ENCODE results near the gene BCL6. TPM values are rescaled to one million over a fixed set of nuclear protein-coding genes. Genes with fewer than 3 reads are reported as not detected.

The BCL6 gene
- total RNA-seq, 2 experiments from 2014 or later, result 65.6 to 256 TPM

GRCh38 chr3:187763850-187764648 lies 18.8 kb upstream of the BCL6 start:
- TF ChIP-seq EZH2phosphoT487 (IDR thresholded peaks at IDR 0.05; ENCODE audit: borderline replicate concordance, low read depth, low read length), result no peak
- Histone ChIP-seq H3K36me3 (ENCODE audit: insufficient read depth, low read length) (no peaks in the 10 kb centered on the region), H3K4me2 (ENCODE audit: low read length) (no peak overlapping the region), H3K4me3 (ENCODE audit: low read depth, low read length, poor library complexity, severe bottlenecking) (no peak overlapping the region), H4K20me1 (ENCODE audit: insufficient read depth, low read length) (no peaks in the 10 kb centered on the region), H3K9me2 (ENCODE audit: insufficient read depth, low read length) (no peaks in the 10 kb centered on the region), H2AFZ (ENCODE audit: low read length) (no peak overlapping the region), H3K27ac (ENCODE audit: low read depth, low read length, poor library complexity, severe bottlenecking) (no peak overlapping the region), H3K4me1 (ENCODE audit: insufficient read depth, low read length, poor library complexity, severe bottlenecking) (no peaks in the 10 kb centered on the region), H3K79me2 (ENCODE audit: insufficient read depth, low read depth, low read length) (no peaks in the 10 kb centered on the region), H3K9me3 (ENCODE audit: low read length) (no peaks in the 10 kb centered on the region)
- intact Hi-C loops (cut with micrococcal nuclease; ENCODE audit: unreplicated experiment), result no loop called here
- ChIA-PET CTCF (ENCODE audit: unreplicated experiment) (no interaction called here), POLR2A (interaction anchor here (0.6 to 2.5 kb wide), 4 partner anchors 8 to 835 kb away, joined by 3 to 10 read pairs (median 3); no protein-coding TSS in a partner anchor)
- DNase-seq (ENCODE audit: low spot score), result no peak
- no TSS peak for BruUV-seq (replicated peaks)

DNA sequence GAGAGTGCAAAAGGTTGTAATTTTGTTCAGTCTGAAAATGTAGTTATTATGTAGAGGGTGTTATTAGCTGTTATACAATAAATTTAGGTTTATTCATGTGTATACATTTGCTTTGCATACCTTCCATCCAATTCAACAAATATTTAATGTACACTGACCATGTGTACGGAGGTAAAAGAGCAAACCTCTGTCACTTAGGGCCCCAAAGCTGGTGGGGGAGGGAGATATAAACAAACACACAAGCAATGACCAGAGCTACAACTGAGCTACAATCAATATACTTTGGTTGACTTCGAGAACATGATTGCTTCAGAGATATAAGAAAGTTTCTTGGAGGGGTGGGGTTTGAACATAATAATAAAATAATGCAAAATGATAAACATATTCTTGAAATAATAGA lies 17.5 kb upstream of the BCL6 start:
- no peaks in the 10 kb centered on the region for H3K9me3 ChIP-seq (ENCODE audit: low read length)
- intact Hi-C loops (cut with micrococcal nuclease; ENCODE audit: unreplicated experiment), result no loop called here
- no peak overlapping the region for H3K4me3 ChIP-seq (ENCODE audit: low read depth, low read length, poor library complexity, severe bottlenecking)
- POLR2A ChIA-PET, result interaction anchor here (0.7 to 2.5 kb wide), 4 partner anchors 10 to 263 kb away, joined by 3 to 10 read pairs (median 4); no protein-coding TSS in a partner anchor
- no peaks in the 10 kb centered on the region for H3K79me2 ChIP-seq (ENCODE audit: insufficient read depth, low read depth, low read length)
- no peaks in the 10 kb centered on the region for H3K9me2 ChIP-seq (ENCODE audit: insufficient read depth, low read length)
- CTCF ChIA-PET (ENCODE audit: unreplicated experiment), result no interaction called here
- no peak for DNase-seq (ENCODE audit: low spot score)
- H2AFZ ChIP-seq (ENCODE audit: low read length), result no peak overlapping the region
- no peaks in the 10 kb centered on the region for H3K36me3 ChIP-seq (ENCODE audit: insufficient read depth, low read length)
- no peak overlapping the region for H3K27ac ChIP-seq (ENCODE audit: low read depth, low read length, poor library complexity, severe bottlenecking)
- no peak overlapping the region for H3K4me2 ChIP-seq (ENCODE audit: low read length)
- no peaks in the 10 kb centered on the region for H3K4me1 ChIP-seq (ENCODE audit: insufficient read depth, low read length, poor library complexity, severe bottlenecking)
- TF ChIP-seq, protein P1, sequence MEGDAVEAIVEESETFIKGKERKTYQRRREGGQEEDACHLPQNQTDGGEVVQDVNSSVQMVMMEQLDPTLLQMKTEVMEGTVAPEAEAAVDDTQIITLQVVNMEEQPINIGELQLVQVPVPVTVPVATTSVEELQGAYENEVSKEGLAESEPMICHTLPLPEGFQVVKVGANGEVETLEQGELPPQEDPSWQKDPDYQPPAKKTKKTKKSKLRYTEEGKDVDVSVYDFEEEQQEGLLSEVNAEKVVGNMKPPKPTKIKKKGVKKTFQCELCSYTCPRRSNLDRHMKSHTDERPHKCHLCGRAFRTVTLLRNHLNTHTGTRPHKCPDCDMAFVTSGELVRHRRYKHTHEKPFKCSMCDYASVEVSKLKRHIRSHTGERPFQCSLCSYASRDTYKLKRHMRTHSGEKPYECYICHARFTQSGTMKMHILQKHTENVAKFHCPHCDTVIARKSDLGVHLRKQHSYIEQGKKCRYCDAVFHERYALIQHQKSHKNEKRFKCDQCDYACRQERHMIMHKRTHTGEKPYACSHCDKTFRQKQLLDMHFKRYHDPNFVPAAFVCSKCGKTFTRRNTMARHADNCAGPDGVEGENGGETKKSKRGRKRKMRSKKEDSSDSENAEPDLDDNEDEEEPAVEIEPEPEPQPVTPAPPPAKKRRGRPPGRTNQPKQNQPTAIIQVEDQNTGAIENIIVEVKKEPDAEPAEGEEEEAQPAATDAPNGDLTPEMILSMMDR (conservative IDR thresholded peaks at IDR 0.05; ENCODE audit: low read length), result no peak
- no peak for TF ChIP-seq EZH2phosphoT487 (IDR thresholded peaks at IDR 0.05; ENCODE audit: borderline replicate concordance, low read depth, low read length)
- H4K20me1 ChIP-seq (ENCODE audit: insufficient read depth, low read length), result no peaks in the 10 kb centered on the region
- BruUV-seq (replicated peaks), result no TSS peak

- CTCF ChIA-PET (ENCODE audit: unreplicated experiment), result no interaction called here
- Histone ChIP-seq H3K9me3 (ENCODE audit: low read length) (no peaks in the 10 kb centered on the region), H3K36me3 (ENCODE audit: insufficient read depth, low read length) (no peaks in the 10 kb centered on the region), H3K4me2 (ENCODE audit: low read length) (no peak overlapping the region), H4K20me1 (ENCODE audit: insufficient read depth, low read length) (no peaks in the 10 kb centered on the region), H2AFZ (ENCODE audit: low read length) (no peak overlapping the region), H3K27ac (ENCODE audit: low read depth, low read length, poor library complexity, severe bottlenecking) (no peak overlapping the region), H3K9me2 (ENCODE audit: insufficient read depth, low read length) (no peaks in the 10 kb centered on the region), H3K79me2 (ENCODE audit: insufficient read depth, low read depth, low read length) (no peaks in the 10 kb centered on the region), H3K4me1 (ENCODE audit: insufficient read depth, low read length, poor library complexity, severe bottlenecking) (no peaks in the 10 kb centered on the region), H3K4me3 (ENCODE audit: low read depth, low read length, poor library complexity, severe bottlenecking) (no peak overlapping the region)
- intact Hi-C loops (cut with micrococcal nuclease; ENCODE audit: unreplicated experiment), result no loop called here
- TF ChIP-seq, protein P1 (conservative IDR thresholded peaks at IDR 0.05; ENCODE audit: low read length), result no peak
- TF ChIP-seq EZH2phosphoT487 (IDR thresholded peaks at IDR 0.05; ENCODE audit: borderline replicate concordance, low read depth, low read length), result no peak
- POLR2A ChIA-PET, result interaction anchor here (0.6 to 1.0 kb wide), 2 partner anchors 186 to 710 kb away, joined by 3 to 4 read pairs; no protein-coding TSS in a partner anchor
- DNase-seq (ENCODE audit: low spot score), result no peak
- BruUV-seq (replicated peaks), result no TSS peak
These were observed 14.3 kb upstream of the BCL6 start for GRCh38 chr3:187759601-187760000.

Measured in OCI-LY7 (cell line).